GM18520 (cell line): ENCODE measurements around the gene CLOCK.

Experiments used
- ATAC-seq: cut with Tn5 transposase; IDR thresholded peaks from one replicate; pipeline ENCODE4 v1.9.1; 2021; ENCODE audit not compliant: unreplicated experiment

CLOCK gene

GRCh38 chr4:55386073-55386472 is 160.6 kb downstream of the CLOCK start:
- peak; percentile 56 for ATAC-seq

GRCh38 chr4:55385201-55385649 is 161.5 kb downstream of the CLOCK start:
- no peak for ATAC-seq

GRCh38 chr4:55382488-55383003 is 164.2 kb downstream of the CLOCK start:
- ATAC-seq, result no peak

- no peak for ATAC-seq
Observed at GRCh38 chr4:55381502-55381901, 165.2 kb downstream of the CLOCK start.

- ATAC-seq, result no peak
Observed at GRCh38 chr4:55380576-55380975, 166.1 kb downstream of the CLOCK start.

- no peak for ATAC-seq
Observed at GRCh38 chr4:55378617-55379467, 167.9 kb downstream of the CLOCK start.
